AG10803 (cell line): ENCODE results near the gene SLC4A9.
"Not testable (repeated sequence)": the region's sequence is repeated elsewhere in the genome, so short reads cannot be mapped to it uniquely, and the experiment has no call there.

Experiments used
- DNase-seq: peaks from one replicate; pipeline ENCODE4 v3.0.0; 2010; ENCODE audit warnings: low read depth
- H3K4me3 ChIP-seq: 2 replicates; pipeline ENCODE4 v1.5.1; 2011; ENCODE audit warnings: mild to moderate bottlenecking, low read length, control low read depth
- CTCF ChIP-seq: conservative IDR thresholded peaks from 2 replicates; pipeline ENCODE4 v1.5.1; 2011; ENCODE audit warnings: mild to moderate bottlenecking, low read length, control low read depth, inconsistent platforms

Gene SLC4A9

GRCh38 chr5:140413230-140413629, 53.2 kb downstream of the SLC4A9 start:
- H3K4me3 ChIP-seq, result no peak overlapping the region
- DNase-seq, result no peak
- TF ChIP-seq CTCF, result no peak

- DNase-seq, result no peak
- TF ChIP-seq CTCF, result no peak
- no peak overlapping the region for H3K4me3 ChIP-seq
Observed at GRCh38 chr5:140417235-140417634, 57.2 kb downstream of the SLC4A9 start.

DNA sequence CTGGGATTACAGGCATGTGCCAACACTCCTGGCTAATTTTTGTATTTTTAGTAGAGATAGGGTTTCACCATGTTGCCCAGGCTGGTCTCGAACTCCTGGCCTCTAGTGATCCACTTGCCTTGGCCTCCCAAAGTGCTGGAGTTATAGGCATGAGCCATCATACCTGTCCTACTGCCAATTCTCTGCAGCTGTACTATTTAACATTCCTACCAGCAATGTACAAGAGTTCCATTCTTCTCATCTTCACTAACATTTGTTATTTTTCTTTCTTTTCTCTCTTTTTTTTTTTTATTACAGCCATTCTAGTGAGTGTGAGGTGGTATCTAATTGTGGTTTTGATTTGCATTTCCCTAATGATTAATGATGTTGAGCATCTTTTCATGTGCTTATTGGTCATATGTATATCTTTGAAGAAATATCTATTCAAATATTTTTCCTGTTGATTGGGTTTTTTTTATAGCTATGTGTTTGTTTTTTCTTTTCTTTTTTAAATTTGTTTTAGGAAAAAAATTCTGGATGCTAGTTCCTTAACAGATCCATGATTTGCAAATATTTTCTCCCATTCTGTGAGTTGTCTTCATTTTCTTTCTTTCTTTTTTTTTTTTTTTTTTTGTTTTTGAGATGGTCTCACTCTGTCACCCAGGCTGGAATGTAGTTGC, 59.0 kb downstream of the SLC4A9 start:
- peak; percentile 17 for DNase-seq
- TF ChIP-seq CTCF, result no peak
- H3K4me3 ChIP-seq, result no peak overlapping the region

DNA sequence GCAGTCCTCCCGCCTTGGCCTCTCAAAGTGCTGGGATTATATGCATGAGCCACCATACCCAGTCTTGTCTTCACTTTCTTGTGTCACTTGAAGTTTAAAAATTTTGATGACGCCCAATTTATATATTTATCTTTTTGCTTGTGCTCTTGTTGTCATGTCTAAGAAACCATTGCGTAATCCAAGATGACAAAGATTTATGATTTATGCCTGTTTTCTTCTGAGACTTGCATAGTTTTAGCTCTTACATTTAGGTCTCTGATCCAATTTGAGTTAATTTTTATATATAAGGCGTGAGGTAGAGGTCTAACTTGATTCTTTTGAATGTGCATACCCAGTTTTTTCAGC, 60.2 kb downstream of the SLC4A9 start:
- no peak for TF ChIP-seq CTCF
- DNase-seq, result no peak
- H3K4me3 ChIP-seq, result no peak overlapping the region

DNA sequence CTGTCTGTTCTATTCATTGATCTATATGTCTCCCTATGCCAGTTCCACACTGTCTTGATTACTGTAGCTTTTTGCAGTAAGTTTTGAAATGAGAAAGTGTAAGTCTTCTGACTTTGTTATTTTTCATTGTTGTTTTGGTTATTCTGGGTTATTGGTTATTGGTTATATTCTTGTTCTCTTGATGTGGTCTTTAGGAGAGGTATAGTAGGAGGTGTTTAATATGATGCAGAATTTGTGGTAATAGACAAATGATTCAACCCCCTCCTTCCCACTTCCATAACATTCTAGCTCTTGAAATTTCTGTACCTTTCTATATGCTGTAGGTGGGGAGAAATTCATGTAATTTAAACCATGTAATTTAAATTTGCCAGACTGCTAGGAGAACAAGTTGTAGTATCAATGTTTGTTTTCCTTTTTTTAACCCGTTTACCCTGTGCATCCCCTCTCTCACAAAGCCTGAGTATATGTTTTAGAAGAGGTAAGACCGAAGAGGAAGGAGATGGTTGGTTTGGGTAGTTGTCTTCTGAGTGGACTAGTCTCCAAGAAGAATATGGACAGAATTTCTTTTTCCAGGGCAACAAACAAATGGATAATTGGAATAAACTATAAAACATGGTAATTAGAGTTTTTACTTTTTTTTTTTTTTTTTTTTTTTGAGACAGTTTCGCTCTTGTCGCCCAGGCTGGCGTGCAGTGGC, 60.8 kb downstream of the SLC4A9 start:
- no peak for DNase-seq
- no peak for TF ChIP-seq CTCF
- no peak overlapping the region for H3K4me3 ChIP-seq

DNA sequence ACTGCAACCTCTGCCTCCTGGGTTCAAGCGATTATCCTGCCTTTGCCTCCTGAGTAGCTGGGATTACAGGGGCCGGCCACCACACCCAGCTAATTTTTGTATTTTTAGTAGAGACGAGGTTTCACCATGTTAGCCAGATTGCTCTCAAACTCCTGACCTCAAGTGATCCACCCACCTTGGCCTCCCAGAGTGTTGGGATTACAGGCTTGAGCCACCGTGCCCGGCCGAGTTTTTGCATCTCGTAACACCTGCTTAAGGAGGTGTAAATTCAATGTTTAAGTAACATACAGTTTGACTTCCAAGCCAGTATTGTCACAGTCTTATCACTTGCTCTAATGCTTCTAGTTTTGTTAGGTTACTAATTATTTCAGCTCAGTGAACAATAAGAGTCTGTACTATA, 61.4 kb downstream of the SLC4A9 start:
- not testable (repeated sequence) for H3K4me3 ChIP-seq, DNase-seq

GRCh38 chr5:140423609-140424008, 63.6 kb downstream of the SLC4A9 start:
- TF ChIP-seq CTCF, result no peak
- H3K4me3 ChIP-seq, result no peak overlapping the region
- no peak for DNase-seq
